MCF 10A (cell line): ENCODE data around the gene CFHR5. TPM values are rescaled to one million over a fixed set of nuclear protein-coding genes. Genes with fewer than 3 reads are reported as not detected.

Experiments
- BruUV-seq: library from RNA; stranded (reverse); fragments of 400-500 nt; replicated peaks from 2 replicates; lab custom pipeline; 2021; lab: Mats Ljungman, UMichigan
- CTCF ChIA-PET: fragments of 300-600 bp; sonication (Branson Sonifier 250); formaldehyde crosslinking; extraction: SDS; loops from one replicate; lab custom pipeline; 2021; ENCODE audit warnings: antibody characterized with exemption, inconsistent platforms; lab: Yijun Ruan, JAX
- POLR2A ChIA-PET: fragments of 300-600, 350-650 bp; sonication (Branson Sonifier 250); formaldehyde crosslinking; extraction: SDS; loops from one replicate; lab custom pipeline; 2020; ENCODE audit warnings: antibody characterized with exemption, inconsistent platforms; lab: Yijun Ruan, JAX
- DNase-seq: peaks from one replicate; pipeline ENCODE4 v3.0.0-alpha.2; 2018; ENCODE audit not compliant: unreplicated experiment
- H3K27ac Mint-ChIP-seq: one replicate; pipeline ENCODE4 v1.8.0; 2022; ENCODE audit warnings: mild to moderate bottlenecking, low read depth, mixed read lengths; ENCODE audit not compliant: unreplicated experiment
- H3K27me3 Mint-ChIP-seq: one replicate; pipeline ENCODE4 v1.8.0; 2022; ENCODE audit warnings: mixed read lengths; ENCODE audit not compliant: insufficient read depth, unreplicated experiment
- H3K36me3 Mint-ChIP-seq: one replicate; pipeline ENCODE4 v1.8.0; 2022; ENCODE audit warnings: mild to moderate bottlenecking, moderate library complexity, mixed read lengths; ENCODE audit not compliant: insufficient read depth, unreplicated experiment
- H3K4me1 Mint-ChIP-seq: one replicate; pipeline ENCODE4 v1.8.0; 2022; ENCODE audit warnings: mixed read lengths; ENCODE audit not compliant: insufficient read depth, unreplicated experiment
- H3K4me3 Mint-ChIP-seq: one replicate; pipeline ENCODE4 v1.8.0; 2022; ENCODE audit warnings: mild to moderate bottlenecking, moderate library complexity, mixed read lengths; ENCODE audit not compliant: unreplicated experiment
- H3K9me3 Mint-ChIP-seq: one replicate; pipeline ENCODE4 v1.8.0; 2022; ENCODE audit warnings: mixed read lengths; ENCODE audit not compliant: unreplicated experiment
- CTCF ChIP-seq: fragments of 200-600 bp; IDR thresholded peaks from one replicate; pipeline ENCODE4 v1.8.0; 2022; ENCODE audit warnings: antibody characterized with exemption, mild to moderate bottlenecking; ENCODE audit not compliant: unreplicated experiment
- intact Hi-C: fragments of 100-400 bp; cut with micrococcal nuclease; formaldehyde crosslinking; loops from 2 replicates; pipeline ENCODE4 v1.14.1; 2022
- total RNA-seq: library from RNA; stranded (reverse); gene quantifications from 2 replicates; pipeline ENCODE4 v1.2.3, GENCODE V29; 2022

The CFHR5 gene
- total RNA-seq, 1 experiment from 2014 or later: not detected

GRCh38 chr1:196993916-196994315 lies 16.6 kb downstream of the CFHR5 start:
- ChIA-PET POLR2A (interaction anchor here (0.7 to 1.3 kb wide), 2 partner anchors 11 to 509 kb away, joined by 3 read pairs; no protein-coding TSS in a partner anchor), CTCF (interaction anchor here (1.4 kb wide), 1 partner anchor 34 kb away, joined by 3 read pairs; no protein-coding TSS in a partner anchor)
- DNase-seq: no peak
- no peak for TF ChIP-seq CTCF
- Mint-ChIP-seq H3K4me3 (no peak overlapping the region), H3K9me3 (no peaks in the 10 kb centered on the region), H3K27ac (no peak overlapping the region), H3K27me3 (no peaks in the 10 kb centered on the region), H3K36me3 (no peaks in the 10 kb centered on the region), H3K4me1 (no peaks in the 10 kb centered on the region)
- intact Hi-C loops: no loop called here
- no TSS peak for BruUV-seq

GRCh38 chr1:196997423-196997822 lies 20.1 kb downstream of the CFHR5 start:
- no TSS peak for BruUV-seq
- CTCF ChIA-PET: no interaction called here

GRCh38 chr1:197001828-197002227 lies 24.5 kb downstream of the CFHR5 start:
- no peaks in the 10 kb centered on the region for H3K9me3 Mint-ChIP-seq
- no peak for TF ChIP-seq CTCF
- intact Hi-C loops: no loop called here
- ChIA-PET POLR2A (no interaction called here), CTCF (no interaction called here)
- no peaks in the 10 kb centered on the region for H3K4me1 Mint-ChIP-seq
- H3K4me3 Mint-ChIP-seq: no peak overlapping the region
- DNase-seq: no peak
- no TSS peak for BruUV-seq
- H3K36me3 Mint-ChIP-seq: no peaks in the 10 kb centered on the region
- H3K27me3 Mint-ChIP-seq: no peaks in the 10 kb centered on the region
- no peak overlapping the region for H3K27ac Mint-ChIP-seq

More at GRCh38 chr1:196997423-196997822, 20.1 kb downstream of the CFHR5 start:
- TF ChIP-seq CTCF: no peak
- Mint-ChIP-seq H3K4me1 (no peaks in the 10 kb centered on the region), H3K4me3 (no peak overlapping the region), H3K36me3 (no peaks in the 10 kb centered on the region), H3K27me3 (no peaks in the 10 kb centered on the region), H3K9me3 (no peaks in the 10 kb centered on the region), H3K27ac (no peak overlapping the region)
- POLR2A ChIA-PET: no interaction called here
- DNase-seq: peak; percentile 42
- intact Hi-C loops: no loop called here

- Mint-ChIP-seq H3K9me3 (no peaks in the 10 kb centered on the region), H3K4me3 (no peak overlapping the region), H3K27me3 (no peaks in the 10 kb centered on the region), H3K4me1 (no peaks in the 10 kb centered on the region), H3K36me3 (no peaks in the 10 kb centered on the region), H3K27ac (no peak overlapping the region)
- no TSS peak for BruUV-seq
- intact Hi-C loops: no loop called here
- DNase-seq: no peak
- ChIA-PET POLR2A (no interaction called here), CTCF (no interaction called here)
- no peak for TF ChIP-seq CTCF
These were observed 25.8 kb downstream of the CFHR5 start for GRCh38 chr1:197003132-197003531.
